Common myeloid progenitor, CD34-positive (primary cell): ENCODE results near the gene POLE4. TPM values are rescaled to one million over a fixed set of nuclear protein-coding genes. Genes with fewer than 3 reads are reported as not detected.

ENCODE experiments used
- CTCF ChIA-PET: fragments of 350-600 bp; sonication (Branson Sonifier 250); formaldehyde crosslinking; loops from one replicate; lab custom pipeline; 2021; ENCODE audit warnings: antibody characterized with exemption; lab: Charles Lee
- POLR2A ChIA-PET: fragments of 350-600 bp; sonication (Branson Sonifier 250); formaldehyde crosslinking; loops from one replicate; lab custom pipeline; 2021; ENCODE audit warnings: antibody characterized with exemption; lab: Charles Lee
- DNase-seq, 3 donors: peaks; one replicate each; pipeline versions ENCODE4 v3.0.0 to v3.0.0-alpha.2; 2013
- H3K27ac ChIP-seq, 2 experiments: 1 replicate in 1 of 2; 2 replicates in 1 of 2; pipeline ENCODE4 v1.7.0; 2013; ENCODE audit warnings: inconsistent platforms in 2 of 2, low read length in 2 of 2, mild to moderate bottlenecking in 2 of 2, low read depth in 1 of 2, moderate library complexity in 1 of 2; ENCODE audit not compliant: severe bottlenecking in 2 of 2, insufficient read depth in 1 of 2, poor library complexity in 1 of 2
- H3K27me3 ChIP-seq, 5 experiments: replicated peaks in 2 of 5; 1 replicate in 3 of 5; 2 replicates in 2 of 5; pipeline versions ENCODE4 v1.6.1 to v1.7.0; 2013; ENCODE audit warnings: low read length in 4 of 5, mild to moderate bottlenecking in 2 of 5, moderate library complexity in 2 of 5, inconsistent platforms in 1 of 5; ENCODE audit not compliant: insufficient read depth in 5 of 5, control insufficient read depth in 4 of 5
- H3K36me3 ChIP-seq, 4 experiments: 1 replicate in 2 of 4; 2 replicates in 2 of 4; pipeline versions ENCODE4 v1.6.1 to v1.7.0; 2013; ENCODE audit warnings: low read length in 3 of 4, control low read depth in 1 of 4, mild to moderate bottlenecking in 1 of 4; ENCODE audit not compliant: control insufficient read depth in 4 of 4, insufficient read depth in 4 of 4
- H3K4me1 ChIP-seq, 4 experiments: 1 replicate in 3 of 4; 2 replicates in 1 of 4; pipeline versions ENCODE4 v1.6.1 to v1.7.1; 2013; ENCODE audit warnings: low read length in 3 of 4, mild to moderate bottlenecking in 3 of 4, control low read depth in 1 of 4, inconsistent platforms in 1 of 4, moderate library complexity in 1 of 4; ENCODE audit not compliant: control insufficient read depth in 4 of 4, insufficient read depth in 4 of 4; ENCODE audit errors: control extremely low read depth in 1 of 4
- H3K4me3 ChIP-seq, 7 experiments: 1 replicate in 4 of 7; 2 replicates in 3 of 7; pipeline versions ENCODE4 v1.5.1 to v1.7.0; 2013; ENCODE audit warnings: mild to moderate bottlenecking in 7 of 7, low read length in 6 of 7, moderate library complexity in 6 of 7, inconsistent platforms in 2 of 7, low read depth in 2 of 7, control low read depth in 1 of 7; ENCODE audit not compliant: insufficient read depth in 4 of 7, control insufficient read depth in 1 of 7; ENCODE audit errors: extremely low read depth in 1 of 7
- H3K9me3 ChIP-seq, 5 experiments: 1 replicate in 4 of 5; 2 replicates in 1 of 5; pipeline versions ENCODE4 v1.6.1 to v1.7.1; 2013; ENCODE audit warnings: low read length in 4 of 5, mild to moderate bottlenecking in 2 of 5, inconsistent platforms in 1 of 5, low read depth in 1 of 5, moderate library complexity in 1 of 5; ENCODE audit not compliant: control insufficient read depth in 4 of 5, insufficient read depth in 2 of 5; ENCODE audit errors: control extremely low read depth in 1 of 5
- whole genome bisulfite sequencing: methylation state at CpG from one replicate; pipeline ENCODE4 v1.1.5; 2013; ENCODE audit not compliant: insufficient coverage; 5-methylcytosine and 5-hydroxymethylcytosine counted together
- polyA plus RNA-seq: library from polyadenylated mRNA; unstranded; fragments of 120-200 nt; gene quantifications from one replicate; pipeline ENCODE4 v1.2.1, GENCODE V29; 2013

The POLE4 gene
- 23.8 TPM for polyA plus RNA-seq

DNA sequence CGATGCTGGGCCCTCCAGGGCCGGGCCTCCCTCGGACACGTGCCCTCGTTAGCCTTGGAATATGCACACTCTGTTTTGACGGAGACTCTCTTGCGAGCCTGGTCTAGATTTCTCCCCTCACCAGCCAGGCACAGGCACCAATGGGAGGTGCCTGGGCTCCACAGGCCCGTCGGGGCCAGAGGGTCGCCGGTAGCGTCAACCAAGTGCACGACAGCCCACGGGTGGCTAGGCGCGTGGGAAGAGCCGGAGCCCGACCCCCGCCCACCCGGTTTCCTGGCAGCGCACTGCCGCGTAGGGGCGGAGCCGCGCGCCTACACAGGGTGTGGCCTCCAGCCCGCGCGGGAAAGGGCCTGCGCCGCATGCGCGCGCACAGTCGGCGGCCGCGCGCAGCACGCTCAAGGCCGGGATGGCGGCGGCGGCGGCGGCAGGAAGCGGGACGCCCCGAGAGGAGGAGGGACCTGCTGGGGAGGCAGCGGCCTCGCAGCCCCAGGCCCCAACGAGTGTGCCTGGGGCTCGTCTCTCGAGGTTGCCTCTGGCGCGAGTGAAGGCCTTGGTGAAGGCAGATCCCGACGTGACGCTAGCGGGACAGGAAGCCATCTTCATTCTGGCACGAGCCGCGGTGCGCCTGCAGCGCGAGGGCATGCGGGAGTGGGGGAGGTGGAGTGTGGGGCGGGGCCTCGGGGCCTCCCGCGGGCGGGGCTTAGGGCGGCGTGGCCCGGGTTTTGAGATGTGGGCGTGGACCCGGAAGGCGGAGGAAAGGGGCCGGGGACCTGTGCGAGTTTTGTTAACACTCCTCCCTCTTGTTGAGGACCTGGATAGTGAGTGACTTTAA is at the start of gene POLE4:
POLE4 (plus strand) TSS at position 370 of the 832 bp plus-strand sequence; CDS start at position 407, 37 bp downstream.
- Histone ChIP-seq H3K4me1 (peaks cover 0 to 9% (median 7%) of the 10 kb centered on the region in 4 experiments), H3K9me3 (peaks cover 0 to 23% (median 5%) of the 10 kb centered on the region in 5 experiments), H3K4me3 (peak within 1 kb of the TSS; percentile 56 to 85 (median 66)), H3K27ac (peak within 1 kb of the TSS in 1 of 2 experiments; percentile 37), H3K27me3 (no peaks in the 10 kb centered on the region), H3K36me3 (peaks cover 0 to 23% (median 7%) of the 10 kb centered on the region in 4 experiments)
- ChIA-PET CTCF (no interaction called here), POLR2A (no interaction called here)
- peak; percentile 87 to 93 (median 92) for DNase-seq
- under 1% methylated on average over 77 of the region's 81 CpGs for WGBS

DNA sequence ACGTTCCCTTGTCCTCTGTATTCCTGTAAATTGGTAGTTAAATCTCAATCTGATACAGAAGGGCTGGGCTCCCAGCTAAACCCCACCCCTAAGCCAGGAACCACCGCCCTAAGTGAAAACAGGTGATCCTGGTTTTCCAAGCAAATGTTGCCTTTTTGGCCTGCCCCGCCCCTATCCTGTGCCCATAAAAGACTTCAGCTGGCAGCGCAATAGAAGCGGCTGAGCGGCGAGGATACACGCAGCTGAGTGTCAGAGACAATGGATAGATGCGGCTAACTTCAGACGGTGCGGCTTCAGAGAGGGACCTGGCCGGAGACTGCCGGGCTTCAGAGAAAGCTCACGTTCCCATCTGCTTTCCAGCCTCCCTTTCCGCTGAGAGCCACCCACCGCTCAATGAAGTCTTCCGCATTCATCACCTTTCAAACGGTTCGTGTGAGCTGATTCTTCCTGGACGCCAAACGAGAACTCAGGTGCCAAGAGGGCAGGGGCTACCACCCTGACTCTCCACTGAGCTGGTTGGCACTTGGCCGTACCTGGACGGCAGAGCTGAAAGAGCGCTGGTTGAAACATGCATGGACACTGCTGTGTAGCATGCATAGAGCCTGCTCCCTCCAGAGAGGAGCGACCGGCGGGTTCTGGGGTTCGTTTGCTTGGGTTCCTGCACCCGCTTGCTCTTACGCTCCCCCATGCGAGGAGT is 49.5 kb upstream of the POLE4 start:
- Histone ChIP-seq H3K4me3 (peak overlapping the region in 2 of 7 experiments; percentile 12 to 19), H3K9me3 (no peaks in the 10 kb centered on the region), H3K36me3 (no peaks in the 10 kb centered on the region), H3K27ac (no peak overlapping the region), H3K27me3 (peaks cover 0 to 25% (median 3%) of the 10 kb centered on the region in 5 experiments), H3K4me1 (peaks cover 0 to 4% (median under 1%) of the 10 kb centered on the region in 4 experiments)
- POLR2A ChIA-PET, result no interaction called here
- CTCF ChIA-PET, result no interaction called here
- no peak for DNase-seq
- WGBS, result 46% methylated on average over 30 of the region's 31 CpGs

GRCh38 chr2:74910245-74910644 is 48.2 kb upstream of the POLE4 start:
- no peaks in the 10 kb centered on the region for H3K36me3 ChIP-seq
- CTCF ChIA-PET, result no interaction called here
- no peak for DNase-seq

DNA sequence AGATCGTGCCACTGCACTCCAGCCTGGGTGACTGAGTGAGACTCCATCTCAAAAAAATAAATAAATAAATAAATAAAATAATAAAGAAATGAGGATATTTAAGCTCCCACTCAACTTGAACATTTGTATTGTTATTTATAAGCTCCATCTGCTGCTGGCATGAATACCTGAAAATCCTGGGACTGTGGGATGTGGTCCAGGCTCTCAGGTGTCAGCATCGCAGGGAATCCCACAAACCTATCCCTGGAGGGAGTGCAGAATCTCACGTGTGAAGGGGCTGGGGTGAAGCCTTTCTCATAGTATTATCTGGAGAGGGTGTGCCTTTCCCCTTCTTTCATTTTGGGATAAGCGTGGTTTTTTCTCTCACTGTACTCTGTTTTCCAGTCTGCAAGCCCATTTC is 47.4 kb upstream of the POLE4 start:
- WGBS, result 50% methylated on average over 2 of the region's 4 CpGs
- DNase-seq, result no peak
- H3K4me1 ChIP-seq, result peaks cover 0 to 4% (median 2%) of the 10 kb centered on the region in 4 experiments
- H3K27ac ChIP-seq, result no peak overlapping the region
- POLR2A ChIA-PET, result no interaction called here
- H3K4me3 ChIP-seq, result no peak overlapping the region
- no peaks in the 10 kb centered on the region for H3K36me3 ChIP-seq
- peaks cover 0 to 25% (median 3%) of the 10 kb centered on the region in 5 experiments for H3K27me3 ChIP-seq
- CTCF ChIA-PET, result no interaction called here
- H3K9me3 ChIP-seq, result no peaks in the 10 kb centered on the region

More at GRCh38 chr2:74910245-74910644, 48.2 kb upstream of the POLE4 start:
- H3K4me1 ChIP-seq, result peaks cover 0 to 4% (median under 1%) of the 10 kb centered on the region in 4 experiments
- WGBS, result no CpG with 5 or more reads among the region's 1 CpG
- H3K9me3 ChIP-seq, result no peaks in the 10 kb centered on the region
- H3K4me3 ChIP-seq, result no peak overlapping the region
- POLR2A ChIA-PET, result no interaction called here
- no peak overlapping the region for H3K27ac ChIP-seq
- peaks cover 0 to 25% (median 3%) of the 10 kb centered on the region in 5 experiments for H3K27me3 ChIP-seq

DNA sequence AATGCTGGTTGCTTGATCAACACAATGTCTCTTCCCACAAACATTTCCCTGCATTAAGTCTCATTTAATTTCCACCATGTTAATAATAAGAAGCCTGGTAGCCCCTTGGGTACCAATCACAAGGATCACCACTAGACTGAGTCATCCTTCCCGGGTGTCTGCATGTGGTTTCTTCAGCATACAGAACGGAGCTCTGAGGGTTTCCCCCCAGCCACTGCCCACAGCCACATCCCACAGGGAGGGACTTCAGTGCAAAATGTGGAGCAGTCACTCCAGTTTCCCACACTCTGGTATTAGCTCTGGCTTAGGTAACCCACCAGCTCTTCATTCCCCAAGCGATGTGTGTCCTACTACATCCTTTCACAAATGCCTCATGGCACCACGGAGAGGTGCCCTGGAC is 42.7 kb upstream of the POLE4 start:
- H3K36me3 ChIP-seq, result no peaks in the 10 kb centered on the region
- no peak overlapping the region for H3K27ac ChIP-seq
- CTCF ChIA-PET, result interaction anchor here (1.0 kb wide), 1 partner anchor 9 kb away, joined by 3 read pairs; no protein-coding TSS in a partner anchor
- peaks cover 0 to 6% (median 4%) of the 10 kb centered on the region in 4 experiments for H3K4me1 ChIP-seq
- H3K4me3 ChIP-seq, result no peak overlapping the region
- H3K9me3 ChIP-seq, result no peaks in the 10 kb centered on the region
- peaks cover 0 to 12% (median 0%) of the 10 kb centered on the region in 5 experiments for H3K27me3 ChIP-seq
- WGBS, result 53% methylated on average over 3 of the region's 4 CpGs
- peak in 2 of 3 donors; percentile 23 to 29 for DNase-seq
- POLR2A ChIA-PET, result no interaction called here

- no peak overlapping the region for H3K4me3 ChIP-seq
- H3K4me1 ChIP-seq, result peaks cover 0 to 6% (median 4%) of the 10 kb centered on the region in 4 experiments
- no peak for DNase-seq
- WGBS, result 88% methylated on average over 2 of the region's 2 CpGs
- no peaks in the 10 kb centered on the region for H3K9me3 ChIP-seq
- H3K27me3 ChIP-seq, result peaks cover 0 to 19% (median 0%) of the 10 kb centered on the region in 5 experiments
- H3K36me3 ChIP-seq, result no peaks in the 10 kb centered on the region
- CTCF ChIA-PET, result interaction anchor here (0.7 to 1.2 kb wide), 3 partner anchors 8 to 149 kb away, joined by 3 read pairs; no protein-coding TSS in a partner anchor
- no peak overlapping the region for H3K27ac ChIP-seq
- POLR2A ChIA-PET, result no interaction called here
These were observed 42.0 kb upstream of the POLE4 start for GRCh38 chr2:74916394-74916793.
